Mammary microvascular endothelial cell (primary cell): Measurements from ENCODE around the gene SNRNP27. TPM values are rescaled to one million over a fixed set of nuclear protein-coding genes. Genes with fewer than 3 reads are reported as not detected.

Source experiments
- total RNA-seq: library from RNA; depleted of rRNA; stranded (reverse); fragments of >200 nt; gene quantifications from 2 replicates; pipeline ENCODE4 v1.2.3, GENCODE V29; 2015

The SNRNP27 gene, protein sequence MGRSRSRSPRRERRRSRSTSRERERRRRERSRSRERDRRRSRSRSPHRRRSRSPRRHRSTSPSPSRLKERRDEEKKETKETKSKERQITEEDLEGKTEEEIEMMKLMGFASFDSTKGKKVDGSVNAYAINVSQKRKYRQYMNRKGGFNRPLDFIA
- 48.5 and 55.8 TPM in 2 replicates for total RNA-seq

DNA sequence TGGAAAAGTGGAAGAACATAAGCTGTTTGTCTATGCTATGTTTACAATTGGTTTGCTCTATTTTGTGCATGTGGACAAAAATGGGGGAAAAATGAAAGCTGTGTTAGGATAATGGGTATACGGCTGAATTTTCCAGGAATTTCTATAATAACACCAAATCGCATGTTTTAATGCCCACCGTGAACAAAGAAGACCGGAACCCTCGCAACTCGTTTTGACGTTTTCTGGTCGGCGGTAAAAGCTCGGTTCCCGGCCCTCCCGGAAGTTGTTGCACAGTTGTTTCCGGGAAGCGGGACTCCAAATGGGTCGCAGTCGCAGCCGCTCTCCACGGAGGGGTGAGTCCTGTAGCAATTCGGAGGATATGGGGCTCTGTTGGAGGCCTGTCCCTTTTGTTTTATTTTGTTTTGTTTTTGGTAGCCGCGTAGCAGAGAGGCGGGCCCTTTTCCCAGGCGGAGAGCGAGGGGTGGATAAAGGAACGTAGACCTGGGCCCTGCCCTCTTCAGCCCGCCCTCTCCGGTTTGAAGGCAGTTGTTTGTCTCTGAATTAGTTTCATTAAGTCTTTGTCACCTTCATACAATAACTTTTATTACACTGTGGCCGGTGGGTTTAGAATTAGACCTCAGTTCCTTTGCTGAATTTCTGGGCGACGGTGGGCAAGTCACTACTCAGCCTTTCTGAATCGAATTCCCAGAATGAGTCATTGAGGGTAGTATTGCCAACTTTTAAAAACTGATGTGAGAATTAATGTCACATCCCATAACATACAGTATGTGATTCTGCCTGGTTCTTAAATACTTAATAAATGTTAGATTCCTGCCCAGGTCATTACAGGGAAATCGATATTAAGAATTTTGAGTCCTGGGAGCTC, at the start of gene SNRNP27:
TSS of gene SNRNP27 (plus strand) at position 273 of the 868 bp plus-strand sequence. CDS start at position 302, 29 bp downstream.

DNA sequence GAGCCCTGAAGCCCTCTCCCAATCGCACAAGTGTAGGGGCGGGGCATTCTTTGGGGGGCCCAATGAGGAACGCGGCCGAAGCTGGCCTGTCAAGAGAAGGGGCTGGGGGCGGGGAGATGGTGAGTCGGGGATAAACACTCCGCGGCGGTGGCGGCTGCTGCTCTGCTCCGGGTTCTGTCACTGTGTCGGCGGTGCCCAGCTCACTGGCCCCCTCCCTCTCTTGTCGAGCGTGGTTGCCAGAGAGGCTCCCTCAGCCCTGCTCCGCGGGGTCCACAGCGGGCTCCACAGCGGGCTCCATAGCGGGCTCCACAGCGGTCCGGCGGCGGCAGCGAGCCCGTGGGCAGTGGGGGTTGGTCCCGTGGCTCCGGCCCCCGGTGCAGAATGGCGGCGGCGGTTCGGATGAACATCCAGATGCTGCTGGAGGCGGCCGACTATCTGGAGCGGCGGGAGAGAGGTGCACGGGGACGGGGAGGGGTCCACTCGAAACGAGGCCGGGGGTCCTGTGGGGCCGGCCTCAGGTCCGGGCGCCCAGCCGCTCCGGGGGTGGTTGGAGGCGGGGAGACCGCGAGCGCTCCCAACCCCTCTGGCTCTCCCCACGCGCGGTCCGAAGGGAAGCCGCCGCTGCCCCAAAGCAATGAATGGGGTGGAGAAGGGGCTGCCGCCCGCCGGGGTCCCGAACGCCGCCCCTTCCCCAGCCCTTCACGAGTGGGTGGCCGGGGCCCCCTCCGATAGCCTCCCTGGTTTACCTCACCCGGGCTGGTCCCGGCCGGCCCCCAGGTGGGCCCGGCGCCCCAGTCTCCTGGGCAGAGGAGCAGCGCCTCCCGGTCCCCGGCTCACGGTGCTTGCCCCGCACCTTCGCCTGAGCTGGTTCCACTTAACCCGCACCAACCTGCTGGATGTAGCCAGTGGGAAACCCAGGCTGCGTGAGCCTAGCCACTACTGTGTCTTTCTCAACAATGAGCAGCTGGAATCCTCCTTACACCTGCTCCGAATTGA, 21.5 kb downstream of the SNRNP27 start, which contains the start of gene MXD1:
TSS of gene MXD1 (plus strand) at position 160 of the 996 bp plus-strand sequence. CDS start at position 382, 222 bp downstream.

Other genes starting within 250 kb of the SNRNP27 start
- gene ANXA4, start 151.8 kb upstream of the SNRNP27 start, total RNA-seq = 70.0 and 78.1 TPM in 2 replicates
- 8.3 and 8.6 TPM in 2 replicates for gene GMCL1, start 64.3 kb upstream of the SNRNP27 start, total RNA-seq
- gene MXD1, start 21.2 kb downstream of the SNRNP27 start, total RNA-seq = 3.9 TPM in 2 replicates
- 0.10 and 0.20 TPM in 2 replicates for gene ASPRV1, start 67.7 kb downstream of the SNRNP27 start, total RNA-seq
- 127 and 142 TPM in 2 replicates for gene PCBP1, start 193.5 kb downstream of the SNRNP27 start, total RNA-seq